ENCODE data around the gene CST1. TPM values are rescaled to one million over a fixed set of nuclear protein-coding genes. Genes with fewer than 3 reads are reported as not detected.

The CST1 gene
- total and polyA plus RNA-seq, 2 donors (not counting 1 experiment from before 2014, with no cell fraction given): 3.6 to 3.9 TPM

DNA sequence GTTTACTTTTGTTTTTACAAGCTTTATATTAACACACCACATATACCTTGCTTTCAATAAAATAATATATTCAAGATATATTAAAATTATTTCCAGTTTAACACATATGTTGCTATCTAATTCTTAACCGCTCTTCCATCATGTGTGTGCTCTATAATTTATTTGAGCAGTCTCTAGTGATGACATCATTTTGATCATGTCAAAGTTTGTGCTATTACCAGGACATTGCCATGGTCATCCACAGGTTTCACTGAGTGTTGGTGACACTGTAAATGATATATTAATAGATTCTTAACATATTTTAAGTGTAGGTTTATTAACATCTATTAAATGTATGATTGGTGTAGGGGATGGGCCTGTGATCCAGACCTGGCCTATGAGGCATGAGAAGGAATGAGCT lies 44.8 kb downstream of the CST1 start:
- Histone ChIP-seq H3K4me2 (ENCODE audit: extremely low read depth, insufficient read depth, low read length) (no peak overlapping the region), H3K27me3 (ENCODE audit: control insufficient read depth, insufficient read depth, low read length) (no peaks in the 10 kb centered on the region), H3K79me2 (ENCODE audit: control insufficient read depth, insufficient read depth, low read length) (no peaks in the 10 kb centered on the region), H4K20me1 (ENCODE audit: control insufficient read depth, extremely low read depth, insufficient read depth, low read length) (no peaks in the 10 kb centered on the region), H3K9me3 (ENCODE audit: control insufficient read depth, insufficient read depth, low read depth, low read length) (no peaks in the 10 kb centered on the region), H3K4me3 (replicated peaks in 1 of 4; ENCODE audit: control extremely low read depth in 1 of 4, insufficient read depth in 1 of 4, low read depth in 3 of 4, low read length in 4 of 4) (no peak overlapping the region), H3K36me3 (ENCODE audit: control insufficient read depth, insufficient read depth, low read length) (no peaks in the 10 kb centered on the region), H2AFZ (ENCODE audit: low read length) (no peak overlapping the region), H3K4me1 (ENCODE audit: control insufficient read depth, extremely low read depth, insufficient read depth, low read length) (no peaks in the 10 kb centered on the region), H3K9ac (ENCODE audit: insufficient read depth, low read length) (no peak overlapping the region), H3K27ac (ENCODE audit: insufficient read depth, low read length) (no peak overlapping the region)
- no peak for DNase-seq (ENCODE audit: low read depth in 2 of 2)
- TF ChIP-seq, protein P1, sequence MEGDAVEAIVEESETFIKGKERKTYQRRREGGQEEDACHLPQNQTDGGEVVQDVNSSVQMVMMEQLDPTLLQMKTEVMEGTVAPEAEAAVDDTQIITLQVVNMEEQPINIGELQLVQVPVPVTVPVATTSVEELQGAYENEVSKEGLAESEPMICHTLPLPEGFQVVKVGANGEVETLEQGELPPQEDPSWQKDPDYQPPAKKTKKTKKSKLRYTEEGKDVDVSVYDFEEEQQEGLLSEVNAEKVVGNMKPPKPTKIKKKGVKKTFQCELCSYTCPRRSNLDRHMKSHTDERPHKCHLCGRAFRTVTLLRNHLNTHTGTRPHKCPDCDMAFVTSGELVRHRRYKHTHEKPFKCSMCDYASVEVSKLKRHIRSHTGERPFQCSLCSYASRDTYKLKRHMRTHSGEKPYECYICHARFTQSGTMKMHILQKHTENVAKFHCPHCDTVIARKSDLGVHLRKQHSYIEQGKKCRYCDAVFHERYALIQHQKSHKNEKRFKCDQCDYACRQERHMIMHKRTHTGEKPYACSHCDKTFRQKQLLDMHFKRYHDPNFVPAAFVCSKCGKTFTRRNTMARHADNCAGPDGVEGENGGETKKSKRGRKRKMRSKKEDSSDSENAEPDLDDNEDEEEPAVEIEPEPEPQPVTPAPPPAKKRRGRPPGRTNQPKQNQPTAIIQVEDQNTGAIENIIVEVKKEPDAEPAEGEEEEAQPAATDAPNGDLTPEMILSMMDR (conservative IDR thresholded peaks at IDR 0.05 in 1 of 2, IDR thresholded peaks at IDR 0.05 in 1 of 2; ENCODE audit: low read depth in 1 of 2, low read length in 2 of 2): no peak
- TF ChIP-seq EZH2 (IDR thresholded peaks at IDR 0.05; ENCODE audit: low read length, missing control alignments): no peak

DNA sequence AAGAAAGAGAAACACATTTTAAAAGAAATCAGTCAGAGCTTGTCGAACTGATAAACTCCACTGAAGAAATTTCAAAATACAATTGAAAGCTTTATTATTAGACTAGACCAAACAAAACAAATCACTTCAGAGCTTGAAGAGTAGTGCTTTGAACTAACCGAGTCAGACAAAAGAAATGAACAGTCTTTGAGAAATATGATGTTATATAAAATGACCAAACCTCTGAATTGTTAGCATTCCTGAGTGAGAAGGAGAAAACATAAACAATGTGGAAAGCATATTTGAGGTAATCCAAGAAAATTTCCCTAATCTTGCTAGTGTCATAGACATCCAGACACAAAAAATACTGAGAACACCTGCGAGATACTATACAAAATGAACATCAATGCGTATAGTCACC lies 48.7 kb downstream of the CST1 start:
- no peak overlapping the region for H2AFZ ChIP-seq (ENCODE audit: low read length)
- TF ChIP-seq, protein P1 (conservative IDR thresholded peaks at IDR 0.05 in 1 of 2, IDR thresholded peaks at IDR 0.05 in 1 of 2; ENCODE audit: low read depth in 1 of 2, low read length in 2 of 2): no peak
- no peak for TF ChIP-seq EZH2 (IDR thresholded peaks at IDR 0.05; ENCODE audit: low read length, missing control alignments)
- no peak overlapping the region for H3K4me3 ChIP-seq (replicated peaks in 1 of 4; ENCODE audit: control extremely low read depth in 1 of 4, insufficient read depth in 1 of 4, low read depth in 3 of 4, low read length in 4 of 4)
- H3K9me3 ChIP-seq (ENCODE audit: control insufficient read depth, insufficient read depth, low read depth, low read length): no peaks in the 10 kb centered on the region
- no peak overlapping the region for H3K27ac ChIP-seq (ENCODE audit: insufficient read depth, low read length)
- no peak overlapping the region for H3K9ac ChIP-seq (ENCODE audit: insufficient read depth, low read length)
- H3K27me3 ChIP-seq (ENCODE audit: control insufficient read depth, insufficient read depth, low read length): no peaks in the 10 kb centered on the region
- H3K36me3 ChIP-seq (ENCODE audit: control insufficient read depth, insufficient read depth, low read length): no peaks in the 10 kb centered on the region
- no peaks in the 10 kb centered on the region for H3K79me2 ChIP-seq (ENCODE audit: control insufficient read depth, insufficient read depth, low read length)
- no peak for DNase-seq (ENCODE audit: low read depth in 2 of 2)
- no peaks in the 10 kb centered on the region for H4K20me1 ChIP-seq (ENCODE audit: control insufficient read depth, extremely low read depth, insufficient read depth, low read length)
- no peak overlapping the region for H3K4me2 ChIP-seq (ENCODE audit: extremely low read depth, insufficient read depth, low read length)
- no peaks in the 10 kb centered on the region for H3K4me1 ChIP-seq (ENCODE audit: control insufficient read depth, extremely low read depth, insufficient read depth, low read length)

DNA sequence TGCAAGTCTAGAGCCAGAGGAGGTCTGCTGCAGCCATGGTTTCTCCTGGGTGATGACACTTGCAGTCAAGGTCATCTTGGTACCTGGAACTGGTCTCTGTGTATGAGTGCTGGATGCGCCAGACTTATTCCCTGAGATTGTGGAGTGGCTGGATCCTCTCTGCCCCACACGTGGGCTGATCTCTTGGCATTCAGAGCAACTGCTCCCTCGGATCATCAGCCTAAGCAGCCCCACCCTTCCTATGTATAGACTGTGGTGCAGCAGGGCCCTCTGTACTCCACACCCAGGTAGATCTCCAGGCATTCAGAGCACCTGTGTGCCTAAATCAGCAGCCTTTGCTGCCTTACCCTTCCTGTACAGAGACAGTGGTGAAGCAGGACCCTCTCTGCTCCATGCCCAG lies 49.8 kb downstream of the CST1 start:
- DNase-seq (ENCODE audit: low read depth in 2 of 2): no peak
- H3K27ac ChIP-seq (ENCODE audit: insufficient read depth, low read length): no peak overlapping the region
- no peaks in the 10 kb centered on the region for H3K36me3 ChIP-seq (ENCODE audit: control insufficient read depth, insufficient read depth, low read length)
- no peaks in the 10 kb centered on the region for H3K4me1 ChIP-seq (ENCODE audit: control insufficient read depth, extremely low read depth, insufficient read depth, low read length)
- H3K4me2 ChIP-seq (ENCODE audit: extremely low read depth, insufficient read depth, low read length): no peak overlapping the region
- H4K20me1 ChIP-seq (ENCODE audit: control insufficient read depth, extremely low read depth, insufficient read depth, low read length): no peaks in the 10 kb centered on the region
- no peaks in the 10 kb centered on the region for H3K9me3 ChIP-seq (ENCODE audit: control insufficient read depth, insufficient read depth, low read depth, low read length)
- no peak overlapping the region for H3K4me3 ChIP-seq (replicated peaks in 1 of 4; ENCODE audit: control extremely low read depth in 1 of 4, insufficient read depth in 1 of 4, low read depth in 3 of 4, low read length in 4 of 4)
- H3K79me2 ChIP-seq (ENCODE audit: control insufficient read depth, insufficient read depth, low read length): no peaks in the 10 kb centered on the region
- no peak overlapping the region for H2AFZ ChIP-seq (ENCODE audit: low read length)
- no peak for TF ChIP-seq EZH2 (IDR thresholded peaks at IDR 0.05; ENCODE audit: low read length, missing control alignments)
- no peaks in the 10 kb centered on the region for H3K27me3 ChIP-seq (ENCODE audit: control insufficient read depth, insufficient read depth, low read length)
- H3K9ac ChIP-seq (ENCODE audit: insufficient read depth, low read length): no peak overlapping the region

Data from fibroblast of lung (primary cell).